ENCODE results near the gene NRL.
A peak's percentile ranks its signal among the peaks of the same experiment; 100 is the strongest.
"Not testable (repeated sequence)": the region's sequence is repeated elsewhere in the genome, so short reads cannot be mapped to it uniquely, and the experiment has no call there.

The NRL gene

DNA sequence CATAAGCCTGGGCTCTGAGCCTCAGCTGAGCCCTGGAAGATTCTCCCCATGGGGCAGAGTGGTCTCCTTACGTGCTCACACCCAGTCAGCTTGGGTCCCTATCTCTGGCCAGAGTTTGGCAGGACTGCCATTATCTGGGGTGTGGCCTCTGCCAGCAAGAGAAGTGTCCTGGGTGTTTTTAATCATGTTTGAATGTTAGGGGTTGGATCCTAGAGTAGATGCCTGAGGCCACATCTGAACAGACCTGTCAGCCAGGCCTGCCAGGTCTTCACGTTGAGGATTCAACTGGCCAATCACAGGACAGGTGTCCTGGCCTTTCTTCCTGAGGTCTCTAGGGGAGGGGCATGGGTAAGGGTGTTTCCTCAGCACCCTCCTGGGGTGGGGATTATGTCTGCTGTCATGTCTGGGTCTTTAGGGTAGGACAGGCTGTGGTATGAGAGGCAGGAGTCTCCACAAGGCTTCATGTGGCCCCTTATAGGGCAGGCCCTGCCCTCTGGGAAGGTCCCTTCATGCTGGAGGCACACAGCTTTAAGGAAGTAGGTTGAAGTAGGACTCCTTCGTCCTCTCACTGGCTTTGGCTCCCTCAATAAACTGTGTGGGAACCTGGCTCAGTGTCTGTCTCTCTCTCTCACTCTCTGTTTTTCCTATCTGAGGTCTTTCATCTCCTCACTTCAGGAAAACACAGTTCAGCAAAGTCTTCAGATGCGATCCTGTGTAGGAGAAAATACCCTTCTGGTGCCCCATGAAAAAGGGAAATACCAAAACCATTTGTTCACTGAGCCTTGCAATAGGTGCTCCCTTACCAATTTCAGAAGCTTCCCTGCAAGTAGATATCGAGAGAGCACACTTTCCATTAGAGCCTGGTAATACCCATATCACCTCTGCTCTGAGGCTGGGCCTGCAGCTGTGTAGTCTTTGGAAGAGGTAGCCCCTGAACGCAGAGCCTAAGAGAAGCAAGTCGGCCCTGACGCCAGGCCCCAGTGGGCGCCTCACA is 9.0 kb upstream of the NRL start:
- DNase-seq, result no peak

DNA sequence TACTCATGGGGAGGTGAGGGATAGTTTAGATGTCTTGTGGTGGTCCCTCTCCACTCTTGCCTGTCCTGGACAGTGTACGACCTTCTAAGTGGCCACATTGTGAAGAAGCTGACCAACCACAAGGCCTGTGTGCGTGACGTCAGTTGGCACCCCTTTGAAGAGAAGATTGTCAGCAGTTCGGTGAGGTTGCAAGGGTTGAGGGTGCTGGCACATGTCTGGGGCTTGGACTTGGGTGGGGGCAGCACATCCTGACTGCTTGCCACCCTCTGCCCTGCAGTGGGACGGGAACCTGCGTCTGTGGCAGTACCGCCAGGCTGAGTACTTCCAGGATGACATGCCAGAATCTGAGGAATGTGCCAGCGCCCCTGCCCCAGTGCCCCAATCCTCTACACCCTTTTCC is 8.1 kb upstream of the NRL start:
- DNase-seq, result no peak

DNA sequence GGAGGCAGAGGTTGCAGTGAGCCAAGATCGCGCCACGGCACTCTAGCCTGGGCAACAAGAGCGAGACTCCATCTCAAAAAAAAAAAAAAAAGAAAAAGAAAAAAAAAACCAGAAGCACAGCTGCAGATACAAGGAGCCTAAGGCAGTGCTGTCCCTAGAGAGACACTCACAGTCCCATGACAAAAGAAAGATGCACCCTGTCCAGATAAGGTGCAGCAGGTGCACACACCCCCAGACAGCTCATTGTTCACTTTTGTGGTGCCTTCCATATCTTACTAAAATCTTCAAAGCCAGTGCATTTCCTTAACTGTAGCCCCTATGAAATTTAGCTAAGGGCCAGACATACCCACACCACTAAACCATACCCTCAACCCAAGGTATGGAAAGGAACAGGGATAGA is 7.7 kb upstream of the NRL start:
- DNase-seq, result no peak

DNA sequence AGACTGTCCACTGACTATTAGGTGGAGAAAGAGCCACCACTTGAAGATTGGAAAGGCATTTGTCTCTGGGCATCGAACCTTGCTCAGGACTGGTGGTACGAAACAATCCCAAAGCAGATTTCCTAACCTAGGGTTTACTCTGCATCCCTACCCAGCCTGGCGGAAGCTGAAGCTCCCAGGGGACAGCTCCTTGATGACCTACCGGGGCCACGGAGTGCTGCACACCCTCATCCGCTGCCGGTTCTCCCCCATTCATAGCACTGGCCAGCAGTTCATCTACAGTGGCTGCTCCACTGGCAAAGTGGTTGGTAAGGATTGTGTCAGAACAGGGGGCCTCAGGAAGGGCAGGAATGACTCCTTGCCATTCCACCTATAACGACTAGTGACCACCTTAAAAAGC is 6.5 kb upstream of the NRL start:
- no peak for DNase-seq

- no peak for DNase-seq
Observed at GRCh38 chr14:24119691-24120090, 4.9 kb upstream of the NRL start.

DNA sequence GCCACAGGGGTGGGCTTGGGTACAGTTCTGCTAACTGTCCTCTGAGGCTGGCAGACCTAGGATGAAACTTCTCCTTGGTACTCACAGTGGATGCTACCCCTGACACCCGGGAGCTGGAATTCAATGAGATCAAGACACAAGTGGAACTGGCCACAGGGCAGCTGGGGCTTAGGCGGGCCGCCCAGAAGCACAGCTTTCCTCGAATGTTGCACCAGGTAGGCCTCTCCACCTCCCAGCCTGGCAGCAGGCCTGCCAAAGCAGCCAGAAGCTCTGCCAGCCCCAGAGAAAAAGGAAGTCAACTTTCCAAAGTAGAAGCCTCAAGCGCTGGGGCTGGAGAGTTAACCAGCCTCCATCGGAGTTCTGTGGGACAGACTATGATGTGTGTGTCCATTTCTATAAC is 2.4 kb upstream of the NRL start:
- no peak for DNase-seq

DNA sequence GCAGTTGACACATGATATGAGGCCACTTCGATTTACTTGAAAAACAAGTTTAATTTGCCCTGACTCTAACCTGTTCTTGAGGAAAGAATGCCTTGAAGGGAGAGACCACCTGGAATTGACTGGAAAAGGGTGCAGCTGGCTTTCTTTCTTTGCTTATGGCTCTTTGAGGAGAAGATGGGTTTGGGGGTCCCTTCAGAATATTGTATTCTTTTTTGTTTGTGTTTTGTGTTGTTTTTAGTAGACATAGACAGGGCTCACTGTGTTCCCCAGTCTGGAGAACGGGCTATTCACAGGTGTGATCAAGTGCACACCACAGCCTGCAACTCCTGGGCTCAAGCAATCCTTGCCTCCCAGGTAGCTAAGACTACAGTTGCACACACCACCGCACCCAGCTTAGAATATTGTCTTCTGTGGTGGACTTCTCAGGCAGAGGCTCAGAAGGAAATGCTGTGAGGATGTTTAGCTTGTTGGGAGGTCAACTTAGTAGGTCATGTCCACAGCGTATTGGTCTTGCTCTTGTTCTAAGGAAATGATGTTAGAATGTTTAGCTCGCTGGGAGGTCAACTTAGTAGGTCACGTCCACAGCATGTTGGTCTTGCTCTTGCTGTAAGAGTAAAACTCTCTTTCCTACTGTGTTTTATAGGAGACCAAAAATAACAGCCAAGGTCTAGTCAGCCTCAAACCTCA is 1.5 kb upstream of the NRL start:
- no peak for DNase-seq

- DNase-seq, result no peak
Observed at GRCh38 chr14:24115422-24116127, 826 bp upstream of the NRL start.

- peak; percentile 63 for DNase-seq
Observed at GRCh38 chr14:24113801-24114531, 783 bp downstream of the NRL start.

GRCh38 chr14:24113379-24113800 is 1.4 kb downstream of the NRL start:
- no peak for DNase-seq

DNA sequence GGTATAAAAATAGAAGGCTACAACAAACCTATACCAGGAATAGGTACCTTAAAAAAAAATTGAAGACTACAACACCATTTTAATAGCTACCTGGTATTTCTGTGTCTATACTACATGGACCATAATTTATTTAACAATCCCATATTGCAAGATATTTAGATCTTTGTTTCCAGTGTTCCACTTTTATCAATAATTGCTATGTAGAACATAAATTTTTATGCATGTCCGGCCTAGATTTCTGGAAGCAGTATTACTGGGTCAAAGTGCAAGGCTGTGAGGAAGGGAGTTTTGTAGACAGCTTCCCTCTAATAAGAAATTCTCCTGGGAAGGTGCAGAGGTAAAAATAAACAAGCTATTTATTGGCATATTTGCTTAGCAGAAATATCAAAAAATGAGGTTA is 4.2 kb downstream of the NRL start:
- DNase-seq, result no peak

DNA sequence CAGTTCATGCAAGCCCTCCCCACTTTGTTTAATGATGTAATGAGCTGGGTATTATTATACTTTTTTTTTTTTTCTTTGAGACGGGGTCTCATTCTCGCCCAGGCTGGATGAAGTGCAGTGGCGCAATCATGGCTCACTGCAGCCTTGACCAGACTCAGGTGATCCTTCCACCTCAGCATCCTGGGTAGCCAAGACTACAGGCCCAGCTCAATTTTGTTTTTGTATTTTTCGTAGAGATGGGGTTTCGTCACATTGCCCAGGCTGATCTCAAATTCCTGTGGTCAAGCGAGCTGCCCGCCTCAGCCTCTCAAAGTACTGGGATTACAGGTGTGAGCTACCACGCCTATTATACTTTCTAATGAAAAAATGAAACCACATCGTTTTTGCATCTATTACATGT is 4.7 kb downstream of the NRL start:
- no peak for DNase-seq

DNA sequence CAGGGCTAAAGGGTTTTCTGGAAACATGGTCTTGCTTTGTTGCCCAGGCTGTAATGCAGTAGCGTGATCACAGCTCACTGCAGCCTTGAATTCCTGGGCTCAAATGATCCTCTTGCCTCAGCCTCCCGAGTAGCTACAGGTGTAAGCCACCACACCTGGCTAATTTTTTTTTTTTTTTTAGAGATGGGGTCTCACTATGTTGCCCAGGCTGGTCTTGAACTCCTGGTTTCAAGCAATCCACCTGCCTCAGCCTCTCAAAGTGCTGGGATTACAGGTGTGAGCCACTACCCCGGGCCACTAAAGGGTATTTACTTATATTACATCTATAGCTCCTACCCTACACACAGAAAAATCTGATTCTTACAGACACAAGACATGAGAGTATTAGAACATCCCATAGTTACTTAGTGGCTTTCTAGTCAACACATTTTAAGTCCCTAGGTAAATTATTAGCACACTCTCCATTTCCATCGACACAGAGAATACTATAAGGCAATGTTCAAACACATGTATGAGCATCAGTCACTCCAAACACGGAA is 6.3 kb downstream of the NRL start:
- DNase-seq, result no peak

DNA sequence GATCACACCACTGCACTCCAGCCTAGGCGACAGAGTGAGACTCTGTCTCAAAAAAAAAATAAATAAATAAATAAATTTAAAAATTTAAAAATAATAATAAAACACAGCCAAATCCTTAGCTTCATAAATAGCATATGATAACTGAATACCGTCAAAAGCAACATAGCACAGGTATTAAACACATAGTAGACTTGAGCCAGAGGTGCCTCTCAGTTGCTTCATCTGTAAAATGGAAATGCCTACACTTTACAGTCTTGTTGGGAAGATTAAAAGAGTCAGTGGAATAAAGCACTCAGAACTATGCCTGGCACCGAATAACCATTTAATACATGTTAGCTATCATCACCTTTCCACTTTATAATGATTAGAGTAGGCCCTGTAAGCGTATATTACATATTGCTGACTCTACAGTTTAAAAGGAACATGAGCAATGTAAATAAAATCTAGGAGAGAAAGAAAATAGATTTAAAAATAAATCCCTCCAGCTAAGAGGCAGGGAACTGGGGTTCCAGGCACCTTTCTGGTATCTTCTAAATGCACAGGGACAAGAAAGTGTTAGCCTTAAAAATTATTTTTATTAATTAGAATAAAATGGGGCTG is 8.0 kb downstream of the NRL start:
- DNase-seq, result no peak

DNA sequence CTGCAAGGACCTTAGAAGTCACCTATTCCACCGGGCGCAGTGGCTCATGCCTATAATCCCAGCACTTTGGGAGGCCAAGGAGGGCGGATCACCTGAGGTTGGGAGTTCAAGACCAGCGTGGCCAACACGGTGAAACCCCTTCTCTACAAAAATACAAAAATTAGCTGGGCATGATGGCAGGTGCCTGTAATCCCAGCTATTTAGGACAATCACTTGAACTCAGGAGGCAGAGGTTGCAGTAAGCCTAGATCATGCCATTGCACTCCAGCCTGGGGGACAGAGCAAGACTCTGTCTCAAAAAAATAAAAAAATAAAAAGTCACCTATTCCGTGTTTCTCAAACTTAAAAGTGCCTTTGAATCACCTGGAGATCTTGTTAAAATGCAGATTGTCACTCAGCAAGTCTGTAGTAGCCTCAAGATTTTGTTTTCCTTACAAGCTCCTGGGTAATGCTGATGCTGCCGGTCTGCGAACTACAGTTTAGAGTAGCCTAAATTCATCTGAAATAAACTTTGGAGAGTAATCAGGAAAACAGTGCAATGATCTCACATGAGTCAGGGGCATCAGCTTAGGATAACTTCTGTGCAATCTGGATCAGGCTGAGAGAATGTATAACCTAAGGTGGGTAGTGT is 9.0 kb downstream of the NRL start:
- not testable (repeated sequence) for DNase-seq

DNA sequence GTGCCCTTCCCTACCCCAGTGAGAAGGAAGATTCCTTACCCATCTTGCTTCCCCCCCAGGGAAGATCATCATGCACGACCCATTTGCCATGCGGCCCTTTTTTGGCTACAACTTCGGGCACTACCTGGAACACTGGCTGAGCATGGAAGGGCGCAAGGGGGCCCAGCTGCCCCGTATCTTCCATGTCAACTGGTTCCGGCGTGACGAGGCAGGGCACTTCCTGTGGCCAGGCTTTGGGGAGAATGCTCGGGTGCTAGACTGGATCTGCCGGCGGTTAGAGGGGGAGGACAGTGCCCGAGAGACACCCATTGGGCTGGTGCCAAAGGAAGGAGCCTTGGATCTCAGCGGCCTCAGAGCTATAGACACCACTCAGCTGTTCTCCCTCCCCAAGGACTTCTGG is 11.3 kb downstream of the NRL start:
- DNase-seq, result no peak

DNA sequence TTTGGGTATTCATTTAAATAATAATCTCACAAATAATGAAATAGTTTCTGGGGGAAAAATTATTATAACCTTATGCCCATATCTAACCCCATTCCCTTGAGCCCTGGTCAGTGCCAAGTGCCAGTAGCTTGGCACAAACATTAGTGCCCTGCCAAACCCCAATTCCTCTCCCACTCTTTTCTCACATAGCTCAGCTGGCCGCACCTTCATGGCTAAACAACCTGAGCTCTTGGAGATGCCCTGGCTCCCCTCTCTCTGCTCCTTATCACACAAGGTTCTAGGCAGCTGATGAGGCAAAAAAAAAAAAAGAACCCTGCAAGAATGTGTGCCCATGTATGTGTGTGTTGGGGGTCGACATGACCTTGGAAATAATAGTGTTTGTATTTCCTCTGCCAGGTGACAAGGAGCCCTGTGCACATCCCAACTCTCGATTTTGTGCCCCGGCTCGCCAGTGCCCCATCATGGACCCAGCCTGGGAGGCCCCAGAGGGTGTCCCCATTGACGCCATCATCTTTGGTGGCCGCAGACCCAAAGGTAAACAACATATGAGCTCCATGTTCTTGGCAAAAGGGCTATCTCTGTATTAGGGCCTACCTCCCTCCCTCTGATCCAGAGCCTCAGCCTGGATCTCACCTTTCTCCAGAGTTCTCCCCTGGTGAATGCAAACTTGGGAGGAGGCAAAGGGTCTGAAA is 12.2 kb downstream of the NRL start:
- no peak for DNase-seq

- DNase-seq, result no peak
Observed at GRCh38 chr14:24100982-24101494, 13.7 kb downstream of the NRL start.

- DNase-seq, result no peak
Observed at GRCh38 chr14:24100197-24100981, 14.4 kb downstream of the NRL start.
